NCI-H526 (cell line): ENCODE results near the gene MTX3.

Experiments used
- DNase-seq, 2 experiments: peaks; one replicate each; lab custom pipeline; 2025; lab: John Stamatoyannopoulos, UW

MTX3 gene

GRCh38 chr5:79934681-79935080 is 56.4 kb downstream of the MTX3 start:
- DNase-seq: no peak

- no peak for DNase-seq
Measured at GRCh38 chr5:79932510-79933504, 58.3 kb downstream of the MTX3 start.

DNA sequence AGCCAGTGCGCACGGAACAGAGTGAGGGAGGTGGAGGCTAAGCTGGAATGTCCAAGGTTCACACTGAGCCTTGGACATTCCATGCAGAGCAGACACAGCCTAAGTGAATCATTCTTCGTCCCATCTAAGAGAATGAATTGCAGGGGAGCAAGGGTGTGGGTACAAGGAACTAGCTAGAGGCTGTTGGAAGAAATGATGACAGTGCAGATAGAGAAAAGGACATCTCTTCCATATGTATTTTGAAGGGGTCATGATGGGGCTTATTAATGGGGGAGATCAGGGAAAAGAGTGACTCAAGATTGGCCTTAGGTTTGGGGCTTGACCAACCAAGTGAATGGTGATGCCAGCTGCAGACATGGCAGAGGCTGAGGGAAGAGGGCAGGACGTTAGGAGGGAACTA is 59.2 kb downstream of the MTX3 start:
- no peak for DNase-seq

DNA sequence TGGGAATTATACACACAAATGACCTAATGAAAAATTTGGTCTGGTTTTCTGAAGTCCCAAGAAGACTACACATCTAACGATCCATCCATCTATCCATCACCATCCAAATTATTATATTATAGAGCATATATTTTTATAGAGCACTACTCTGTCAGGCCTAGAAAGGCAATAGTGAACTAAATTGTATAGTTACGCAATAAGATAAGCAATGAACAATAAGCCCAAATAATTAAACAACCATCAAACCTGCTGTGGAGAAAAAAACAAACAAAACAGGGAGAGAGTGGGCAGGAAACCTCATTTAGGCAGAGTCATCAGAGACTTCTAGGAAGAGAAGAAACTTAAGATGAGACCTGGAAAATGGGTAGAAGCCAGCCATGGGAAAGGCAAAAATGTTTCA is 59.7 kb downstream of the MTX3 start:
- DNase-seq: no peak

DNA sequence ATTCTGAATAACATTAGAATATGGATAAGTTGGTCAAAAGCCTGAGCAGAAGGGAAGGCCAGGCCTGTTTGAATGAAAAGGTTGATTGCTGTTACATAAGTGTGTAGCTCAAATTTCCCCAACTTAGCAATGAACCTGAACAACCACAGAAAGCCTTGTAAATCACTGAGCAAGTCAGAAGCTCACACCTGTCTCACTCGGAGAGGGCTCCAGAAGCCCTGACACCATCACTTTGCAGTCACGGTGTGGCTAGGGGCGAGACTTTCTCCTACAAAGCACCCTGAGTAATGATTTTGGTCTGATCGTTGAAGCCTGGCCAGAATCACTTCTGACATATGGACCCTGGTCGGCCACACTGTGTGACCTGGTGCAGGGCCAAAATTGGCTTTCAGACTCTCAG is 62.0 kb downstream of the MTX3 start:
- DNase-seq: no peak
